Activated gamma-delta T cell (primary cell): ENCODE measurements around the gene ZNF175.

Experiments used
- DNase-seq: peaks from one replicate; lab custom pipeline; 2025; lab: John Stamatoyannopoulos, UW

The ZNF175 gene

DNA sequence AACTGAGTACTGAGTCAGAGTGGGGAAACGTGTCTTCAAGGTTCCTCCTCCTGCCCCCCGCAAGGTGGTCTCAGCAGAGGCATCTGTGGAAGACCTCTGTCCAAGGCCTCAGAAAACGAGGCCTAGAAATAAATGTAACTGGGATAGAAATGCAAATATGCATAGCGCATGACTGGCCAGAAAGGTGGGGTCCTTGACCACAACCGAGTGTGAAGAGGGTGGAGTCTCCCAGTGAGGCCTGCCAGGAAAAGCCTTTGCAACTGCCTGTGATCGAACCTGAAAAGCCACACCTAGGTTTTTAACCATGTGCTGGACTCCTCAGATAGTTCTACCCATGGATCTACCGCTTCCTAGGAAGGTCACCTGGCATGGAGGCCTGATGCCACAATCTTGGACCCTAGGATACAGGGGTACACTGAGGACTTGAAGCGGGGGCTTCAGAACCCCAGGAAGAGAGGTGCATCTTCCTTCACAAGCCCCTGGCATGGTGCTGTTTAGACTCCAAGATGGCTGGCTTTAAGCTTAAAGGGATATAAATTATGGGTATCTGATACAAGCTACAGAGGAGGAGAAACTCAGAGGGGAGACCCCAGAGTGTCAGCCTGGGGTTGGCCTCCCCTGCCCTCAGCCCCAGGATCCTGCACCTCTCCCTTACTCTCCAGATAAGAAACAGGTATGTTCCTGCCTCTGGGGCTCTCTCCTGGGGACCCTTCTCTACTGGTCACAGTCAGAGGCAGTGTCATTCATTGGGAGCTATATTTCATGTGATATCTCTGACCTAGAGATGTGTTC, 21.4 kb upstream of the ZNF175 start:
- DNase-seq = no peak

GRCh38 chr19:51550848-51551672, 20.0 kb upstream of the ZNF175 start:
- DNase-seq = no peak

- DNase-seq = no peak
Observed at GRCh38 chr19:51551673-51552432, 19.2 kb upstream of the ZNF175 start.

- no peak for DNase-seq
Observed at GRCh38 chr19:51552608-51552995, 18.5 kb upstream of the ZNF175 start.

DNA sequence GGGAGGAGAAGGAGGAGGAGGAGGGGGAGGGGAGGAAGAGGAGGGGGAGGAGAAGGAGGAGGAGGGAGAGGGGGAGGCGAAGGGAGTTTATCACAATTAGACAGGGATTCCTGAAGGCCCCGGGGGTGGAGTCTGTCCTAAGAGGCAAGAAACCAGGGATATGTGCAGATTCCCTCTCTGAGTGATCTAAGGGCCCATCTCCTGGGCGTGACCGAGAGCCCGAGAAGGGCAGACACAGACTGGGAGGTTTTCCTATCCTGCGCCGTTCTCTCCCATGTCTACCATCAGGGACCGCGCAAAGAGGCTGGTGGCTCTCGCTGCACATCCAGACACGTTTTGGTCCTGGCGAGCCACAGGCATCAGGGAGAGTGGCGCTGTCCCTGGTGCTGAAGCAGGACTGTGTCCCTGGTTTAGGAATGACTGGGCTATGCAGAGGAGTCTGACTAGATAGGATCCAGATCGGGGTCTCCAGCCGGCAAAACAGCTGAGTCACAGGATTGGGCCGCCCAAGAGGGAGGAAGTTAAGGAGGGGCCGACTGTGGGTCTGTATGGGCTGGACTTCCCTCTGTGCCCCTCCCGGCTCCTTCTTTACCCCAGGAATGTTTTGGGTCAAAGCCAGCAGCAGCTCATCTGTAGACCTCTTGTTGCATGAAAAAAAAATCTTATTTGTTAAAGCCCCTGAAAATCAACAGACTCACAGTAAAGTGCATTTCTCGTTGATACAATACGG, 17.9 kb upstream of the ZNF175 start:
- no peak for DNase-seq

DNA sequence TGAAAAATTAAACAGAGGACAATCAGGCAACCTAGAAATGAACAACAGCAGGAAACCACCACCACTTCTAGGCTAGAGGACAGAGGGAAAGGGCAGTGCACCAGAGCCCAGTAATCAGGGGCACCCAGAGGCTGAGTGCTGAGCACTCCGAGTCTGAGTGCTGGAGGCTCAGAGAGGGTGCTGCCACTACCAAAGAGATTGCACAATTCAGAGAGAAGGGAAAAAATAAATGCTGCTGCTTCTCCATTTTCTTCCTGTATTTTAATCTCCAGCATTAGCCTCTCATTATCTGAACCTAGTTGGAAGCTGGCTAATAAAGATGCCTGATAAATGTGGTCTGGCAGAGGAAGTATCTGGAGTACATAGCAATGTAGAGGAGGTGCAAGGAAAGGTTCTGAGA, 11.8 kb upstream of the ZNF175 start:
- DNase-seq = no peak

- no peak for DNase-seq
Observed at GRCh38 chr19:51560339-51560738, 10.7 kb upstream of the ZNF175 start.

DNA sequence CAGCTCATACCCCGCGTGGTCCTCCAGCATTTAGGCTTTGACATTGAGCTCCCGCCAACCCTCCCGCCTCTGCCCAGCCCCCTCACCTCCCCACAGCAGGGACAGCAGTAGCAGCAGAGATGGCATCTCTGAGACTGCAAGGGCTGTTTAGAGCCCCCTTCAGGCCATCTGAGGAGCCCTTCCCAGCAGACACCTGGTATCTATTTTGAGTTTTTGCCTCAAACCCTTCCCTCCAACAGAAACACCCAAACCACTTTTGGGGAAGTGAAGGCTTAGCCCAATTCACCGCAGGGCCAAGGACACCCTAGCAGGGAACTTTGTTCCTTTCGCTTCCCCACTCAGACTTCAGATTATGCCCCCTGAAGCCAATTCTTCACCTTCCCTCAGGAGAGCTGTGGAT, 6.3 kb upstream of the ZNF175 start:
- DNase-seq = no peak

DNA sequence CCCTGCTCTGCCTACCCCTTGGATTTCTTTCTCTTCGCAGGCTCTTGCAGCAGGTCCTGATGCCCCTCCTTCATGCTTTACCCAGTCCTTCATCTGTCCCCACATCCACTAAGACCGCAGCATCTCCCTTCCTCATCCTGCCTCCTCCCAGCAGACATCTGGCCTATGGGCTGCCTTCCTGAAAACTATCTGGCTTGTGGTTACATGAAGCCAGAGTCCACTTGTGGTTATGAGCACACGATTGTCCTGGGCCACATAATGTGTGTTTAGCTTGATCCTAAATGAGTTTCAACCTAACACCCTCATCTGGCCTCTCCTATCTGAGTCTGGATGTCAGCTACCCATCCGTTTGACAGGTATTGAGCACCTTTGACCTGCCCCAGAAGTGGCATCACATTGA, 5.5 kb upstream of the ZNF175 start:
- no peak for DNase-seq

DNA sequence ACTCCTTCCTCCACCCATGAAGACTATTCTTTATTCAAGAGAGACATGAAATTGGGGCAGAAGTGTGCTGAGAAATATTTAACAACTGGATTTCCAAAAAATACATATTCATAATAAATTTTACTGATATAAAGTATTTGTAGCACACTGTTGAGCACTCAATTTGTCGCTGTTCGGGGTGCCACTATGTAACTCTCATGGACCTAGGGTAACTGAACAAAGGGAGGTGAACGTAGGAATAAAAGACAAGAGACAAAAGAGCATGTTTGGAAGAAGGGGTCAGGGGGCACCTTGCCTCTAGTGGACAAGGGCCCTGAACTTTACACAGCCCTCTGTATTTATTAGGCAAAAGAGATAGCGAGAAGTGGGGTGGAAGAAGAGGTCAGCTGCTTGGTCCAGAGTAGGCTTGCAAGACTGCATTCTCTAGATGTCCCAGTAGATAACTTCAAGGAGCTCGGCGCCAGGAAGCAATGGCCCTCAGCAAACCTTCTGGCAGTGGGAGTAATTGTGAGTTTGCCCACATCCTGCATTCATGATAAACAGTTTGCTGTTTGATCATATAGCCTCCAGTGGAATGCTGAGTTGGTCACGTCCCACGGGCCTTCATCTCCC, 4.5 kb upstream of the ZNF175 start:
- DNase-seq = no peak

DNA sequence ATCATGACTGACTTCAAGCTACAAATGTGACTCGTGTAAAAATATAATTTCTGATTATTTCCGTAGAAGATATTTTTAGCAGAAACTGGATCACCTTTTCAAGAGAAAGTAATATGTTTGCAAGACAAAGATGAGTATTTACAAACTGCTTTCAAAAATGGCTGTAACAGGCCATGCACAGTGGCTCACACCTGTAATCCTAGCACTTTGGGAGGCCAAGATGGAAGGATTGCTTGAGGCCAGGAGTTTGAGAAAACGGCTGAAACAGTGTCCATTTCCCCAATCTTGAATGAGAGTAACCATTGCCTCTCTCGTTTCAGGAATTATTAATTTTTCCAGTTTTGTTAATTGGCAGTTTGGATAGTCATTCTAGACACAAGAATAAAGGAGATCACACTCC, 3.5 kb upstream of the ZNF175 start:
- DNase-seq = no peak

DNA sequence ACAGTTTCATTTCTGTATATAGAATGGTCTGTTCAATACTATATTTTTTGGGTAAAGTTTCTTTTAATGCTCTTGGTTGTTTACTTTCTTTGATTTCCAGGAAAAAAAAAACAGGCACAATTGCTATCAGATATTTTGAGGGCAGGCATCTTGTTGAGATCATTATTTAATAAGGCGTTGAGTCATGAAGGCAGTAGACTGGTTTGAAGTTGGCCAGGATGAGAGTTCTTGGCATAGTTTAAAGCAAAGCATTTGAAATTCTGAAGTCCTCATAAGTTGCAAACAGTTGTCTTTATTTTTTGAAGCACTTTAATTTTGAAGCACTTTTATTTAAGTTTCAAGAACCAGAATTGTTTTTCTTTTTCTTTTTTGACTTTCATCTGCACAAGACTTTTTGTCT, 2.6 kb upstream of the ZNF175 start:
- DNase-seq = no peak

GRCh38 chr19:51571599-51571998, 516 bp downstream of the ZNF175 start:
- DNase-seq = no peak

DNA sequence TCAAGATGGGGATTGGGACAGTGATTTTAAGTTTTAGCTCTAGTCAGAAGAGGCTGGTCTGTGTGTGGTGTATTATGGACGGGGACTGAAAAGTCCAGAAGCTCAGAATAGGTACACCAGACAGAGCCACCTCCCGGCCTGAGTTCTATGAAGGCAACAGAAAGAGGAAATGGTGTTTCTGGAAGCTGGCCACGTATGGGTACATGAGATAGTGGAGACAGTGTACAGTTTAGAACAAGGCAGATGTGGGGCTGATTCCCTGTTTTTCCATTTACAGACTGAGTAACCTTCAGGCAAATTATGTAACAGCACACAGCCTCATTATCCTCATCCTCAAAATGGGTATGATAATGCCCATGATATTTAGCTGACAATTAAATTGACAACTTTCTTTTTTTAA, 1.3 kb downstream of the ZNF175 start:
- DNase-seq = no peak

DNA sequence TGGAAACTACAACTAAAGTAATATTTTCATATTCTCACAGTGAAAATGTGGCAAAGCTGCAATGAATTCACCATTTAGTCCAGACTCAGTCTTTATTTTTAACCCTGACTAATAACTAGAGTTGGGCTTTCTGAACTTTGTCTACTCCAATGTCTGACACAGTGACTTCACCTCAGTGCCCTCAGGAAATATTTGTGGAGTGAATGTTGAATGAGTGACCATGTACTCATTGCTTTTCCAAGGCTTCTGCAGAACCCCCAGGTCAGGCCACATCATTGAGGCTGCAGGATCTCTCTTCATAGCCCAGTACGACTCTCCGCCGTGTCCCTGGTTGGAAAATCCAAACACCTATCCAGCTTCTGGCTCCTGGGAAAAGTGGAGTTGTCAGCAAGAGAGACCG, 1.8 kb downstream of the ZNF175 start:
- no peak for DNase-seq

- no peak for DNase-seq
Observed at GRCh38 chr19:51573331-51573730, 2.2 kb downstream of the ZNF175 start.

- no peak for DNase-seq
Observed at GRCh38 chr19:51576850-51577249, 5.8 kb downstream of the ZNF175 start.

DNA sequence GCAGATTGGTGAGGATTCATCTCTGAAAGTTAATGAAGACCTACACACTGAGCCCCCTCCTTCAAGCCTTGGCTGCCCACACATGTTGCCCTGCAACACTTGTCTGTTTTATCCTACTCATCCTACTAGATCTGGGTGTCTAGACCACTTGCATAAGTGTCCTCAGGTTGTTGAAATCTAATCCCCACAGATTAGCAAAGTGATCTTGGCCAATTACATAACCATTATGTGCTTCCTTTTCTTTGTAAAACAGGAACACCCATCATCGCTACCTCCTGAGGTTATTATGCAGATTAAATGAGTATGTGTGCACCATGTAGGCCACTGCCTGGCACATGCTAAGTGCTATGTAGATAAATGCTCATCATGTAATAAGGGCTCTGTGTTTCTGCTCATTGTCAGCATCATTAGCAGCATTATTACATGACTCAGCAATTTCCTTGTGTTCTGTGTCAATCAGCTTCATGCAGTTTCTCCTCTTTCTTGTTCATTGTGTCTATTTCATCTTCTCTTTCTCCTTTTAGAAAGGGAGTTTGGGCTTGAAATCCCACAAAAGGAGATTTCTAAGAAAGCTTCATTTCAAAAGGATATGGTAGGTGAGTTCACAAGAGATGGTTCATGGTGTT, 15.1 kb downstream of the ZNF175 start:
- no peak for DNase-seq

DNA sequence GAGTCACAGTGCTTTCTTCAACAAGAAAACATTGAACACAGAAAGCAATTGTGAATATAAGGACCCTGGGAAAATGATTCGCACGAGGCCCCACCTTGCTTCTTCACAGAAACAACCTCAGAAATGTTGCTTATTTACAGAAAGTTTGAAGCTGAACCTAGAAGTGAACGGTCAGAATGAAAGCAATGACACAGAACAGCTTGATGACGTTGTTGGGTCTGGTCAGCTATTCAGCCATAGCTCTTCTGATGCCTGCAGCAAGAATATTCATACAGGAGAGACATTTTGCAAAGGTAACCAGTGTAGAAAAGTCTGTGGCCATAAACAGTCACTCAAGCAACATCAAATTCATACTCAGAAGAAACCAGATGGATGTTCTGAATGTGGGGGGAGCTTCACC, 15.7 kb downstream of the ZNF175 start:
- DNase-seq = no peak

DNA sequence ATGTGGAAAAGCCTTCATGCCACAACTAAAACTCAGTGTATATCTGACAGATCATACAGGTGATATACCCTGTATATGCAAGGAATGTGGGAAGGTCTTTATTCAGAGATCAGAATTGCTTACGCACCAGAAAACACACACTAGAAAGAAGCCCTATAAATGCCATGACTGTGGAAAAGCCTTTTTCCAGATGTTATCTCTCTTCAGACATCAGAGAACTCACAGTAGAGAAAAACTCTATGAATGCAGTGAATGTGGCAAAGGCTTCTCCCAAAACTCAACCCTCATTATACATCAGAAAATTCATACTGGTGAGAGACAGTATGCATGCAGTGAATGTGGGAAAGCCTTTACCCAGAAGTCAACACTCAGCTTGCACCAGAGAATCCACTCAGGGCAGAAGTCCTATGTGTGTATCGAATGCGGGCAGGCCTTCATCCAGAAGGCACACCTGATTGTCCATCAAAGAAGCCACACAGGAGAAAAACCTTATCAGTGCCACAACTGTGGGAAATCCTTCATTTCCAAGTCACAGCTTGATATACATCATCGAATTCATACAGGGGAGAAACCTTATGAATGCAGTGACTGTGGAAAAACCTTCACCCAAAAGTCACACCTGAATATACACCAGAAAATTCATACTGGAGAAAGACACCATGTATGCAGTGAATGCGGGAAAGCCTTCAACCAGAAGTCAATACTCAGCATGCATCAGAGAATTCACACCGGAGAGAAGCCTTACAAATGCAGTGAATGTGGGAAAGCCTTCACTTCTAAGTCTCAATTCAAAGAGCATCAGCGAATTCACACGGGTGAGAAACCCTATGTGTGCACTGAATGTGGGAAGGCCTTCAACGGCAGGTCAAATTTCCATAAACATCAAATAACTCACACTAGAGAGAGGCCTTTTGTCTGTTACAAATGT, 16.4 kb downstream of the ZNF175 start:
- no peak for DNase-seq
